Measurements from ENCODE around the gene MILR1. TPM values are rescaled to one million over a fixed set of nuclear protein-coding genes. Genes with fewer than 3 reads are reported as not detected.
A peak's percentile ranks its signal among the peaks of the same experiment; 100 is the strongest.
"Not testable (repeated sequence)": the region's sequence is repeated elsewhere in the genome, so short reads cannot be mapped to it uniquely, and the experiment has no call there.

The MILR1 gene
- total RNA-seq, 1 experiment from 2014 or later, result 2.4 TPM

- DNase-seq (ENCODE audit: extremely low read depth, low read depth), result no peak
Observed at GRCh38 chr17:64466019-64466735, 17.3 kb downstream of the MILR1 start.

GRCh38 chr17:64466834-64467233 lies 17.9 kb downstream of the MILR1 start:
- DNase-seq (ENCODE audit: extremely low read depth, low read depth), result not testable (repeated sequence)

GRCh38 chr17:64470625-64471024 lies 21.7 kb downstream of the MILR1 start:
- DNase-seq (ENCODE audit: extremely low read depth, low read depth), result no peak

- DNase-seq (ENCODE audit: extremely low read depth, low read depth), result no peak
Observed at GRCh38 chr17:64471440-64471839, 22.5 kb downstream of the MILR1 start.

- no peak for DNase-seq (ENCODE audit: extremely low read depth, low read depth)
Observed at GRCh38 chr17:64472564-64472963, 23.6 kb downstream of the MILR1 start.

GRCh38 chr17:64477849-64478248 lies 28.9 kb downstream of the MILR1 start:
- no peak for DNase-seq (ENCODE audit: extremely low read depth, low read depth)

- DNase-seq (ENCODE audit: extremely low read depth, low read depth), result no peak
Observed at GRCh38 chr17:64480951-64481350, 32.0 kb downstream of the MILR1 start.

- DNase-seq (ENCODE audit: extremely low read depth, low read depth), result no peak
Observed at GRCh38 chr17:64484380-64484779, 35.5 kb downstream of the MILR1 start.

- DNase-seq (ENCODE audit: extremely low read depth, low read depth), result no peak
Observed at GRCh38 chr17:64488301-64488700, 39.4 kb downstream of the MILR1 start.

- no peak for DNase-seq (ENCODE audit: extremely low read depth, low read depth)
Observed at GRCh38 chr17:64491034-64491860, 42.3 kb downstream of the MILR1 start.

- DNase-seq (ENCODE audit: extremely low read depth, low read depth), result no peak
Observed at GRCh38 chr17:64491994-64492393, 43.1 kb downstream of the MILR1 start.

- no peak for DNase-seq (ENCODE audit: extremely low read depth, low read depth)
Observed at GRCh38 chr17:64492481-64493109, 43.7 kb downstream of the MILR1 start.

GRCh38 chr17:64494121-64494520 lies 45.2 kb downstream of the MILR1 start:
- DNase-seq (ENCODE audit: extremely low read depth, low read depth), result no peak

GRCh38 chr17:64495300-64495699 lies 46.4 kb downstream of the MILR1 start:
- DNase-seq (ENCODE audit: extremely low read depth, low read depth), result not testable (repeated sequence)

GRCh38 chr17:64496348-64496785 lies 47.5 kb downstream of the MILR1 start:
- DNase-seq (ENCODE audit: extremely low read depth, low read depth), result no peak

- DNase-seq (ENCODE audit: extremely low read depth, low read depth), result peak; percentile 92
Observed at GRCh38 chr17:64496786-64497564, 48.1 kb downstream of the MILR1 start, which contains the start of gene POLG2. Gene POLG2 (minus strand): TSS chr17:64497054. CDS start chr17:64496968, 86 bp downstream.

GRCh38 chr17:64497565-64498035 lies 48.7 kb downstream of the MILR1 start:
- no peak for DNase-seq (ENCODE audit: extremely low read depth, low read depth)

- no peak for DNase-seq (ENCODE audit: extremely low read depth, low read depth)
Observed at GRCh38 chr17:64498308-64499203, 49.6 kb downstream of the MILR1 start.

GRCh38 chr17:64499805-64500486 lies 51.0 kb downstream of the MILR1 start:
- DNase-seq (ENCODE audit: extremely low read depth, low read depth), result no peak

Data from NCI-H460 (cell line).